ENCODE data around the gene NFATC3.

The NFATC3 gene

GRCh38 chr16:68247400-68247799, 162.2 kb downstream of the NFATC3 start:
- DNase-seq (ENCODE audit: low read depth) = no peak

GRCh38 chr16:68247932-68248331, 162.8 kb downstream of the NFATC3 start:
- no peak for DNase-seq (ENCODE audit: low read depth)

GRCh38 chr16:68249371-68249770, 164.2 kb downstream of the NFATC3 start:
- DNase-seq (ENCODE audit: low read depth) = no peak

- DNase-seq (ENCODE audit: low read depth) = no peak
Observed at GRCh38 chr16:68250951-68251350, 165.8 kb downstream of the NFATC3 start.

- no peak for DNase-seq (ENCODE audit: low read depth)
Observed at GRCh38 chr16:68251832-68252231, 166.7 kb downstream of the NFATC3 start.

GRCh38 chr16:68252383-68252782, 167.2 kb downstream of the NFATC3 start:
- no peak for DNase-seq (ENCODE audit: low read depth)

- DNase-seq (ENCODE audit: low read depth) = no peak
Observed at GRCh38 chr16:68253721-68254120, 168.6 kb downstream of the NFATC3 start.

GRCh38 chr16:68255712-68256111, 170.5 kb downstream of the NFATC3 start:
- DNase-seq (ENCODE audit: low read depth) = no peak

- DNase-seq (ENCODE audit: low read depth) = no peak
Observed at GRCh38 chr16:68257251-68257905, 172.2 kb downstream of the NFATC3 start.

GRCh38 chr16:68257906-68258800, 173.0 kb downstream of the NFATC3 start:
- DNase-seq (ENCODE audit: low read depth) = no peak

GRCh38 chr16:68259007-68259825, 174.0 kb downstream of the NFATC3 start:
- no peak for DNase-seq (ENCODE audit: low read depth)

GRCh38 chr16:68263559-68264127, 178.5 kb downstream of the NFATC3 start:
- DNase-seq (ENCODE audit: low read depth) = no peak

GRCh38 chr16:68264128-68265077, 179.2 kb downstream of the NFATC3 start, which contains the start of gene SLC7A6:
TSS of gene SLC7A6 (plus strand) at chr16:68264526. CDS start at chr16:68274727, 10,201 bp downstream.
- peak; percentile 84 for DNase-seq (ENCODE audit: low read depth)

GRCh38 chr16:68265078-68265920, 180.1 kb downstream of the NFATC3 start:
- DNase-seq (ENCODE audit: low read depth) = peak; percentile 34

GRCh38 chr16:68267612-68268405, 182.6 kb downstream of the NFATC3 start:
- DNase-seq (ENCODE audit: low read depth) = no peak

- no peak for DNase-seq (ENCODE audit: low read depth)
Observed at GRCh38 chr16:68269793-68270192, 184.6 kb downstream of the NFATC3 start.

GRCh38 chr16:68270353-68270752, 185.2 kb downstream of the NFATC3 start:
- no peak for DNase-seq (ENCODE audit: low read depth)

GRCh38 chr16:68272507-68273209, 187.5 kb downstream of the NFATC3 start:
- peak; percentile 29 for DNase-seq (ENCODE audit: low read depth)
